ENCODE results near the gene GLT6D1. TPM values are rescaled to one million over a fixed set of nuclear protein-coding genes. Genes with fewer than 3 reads are reported as not detected.
"Not testable (repeated sequence)": the region's sequence is repeated elsewhere in the genome, so short reads cannot be mapped to it uniquely, and the experiment has no call there.

The GLT6D1 gene
- total RNA-seq, 1 experiment from 2014 or later = not detected

DNA sequence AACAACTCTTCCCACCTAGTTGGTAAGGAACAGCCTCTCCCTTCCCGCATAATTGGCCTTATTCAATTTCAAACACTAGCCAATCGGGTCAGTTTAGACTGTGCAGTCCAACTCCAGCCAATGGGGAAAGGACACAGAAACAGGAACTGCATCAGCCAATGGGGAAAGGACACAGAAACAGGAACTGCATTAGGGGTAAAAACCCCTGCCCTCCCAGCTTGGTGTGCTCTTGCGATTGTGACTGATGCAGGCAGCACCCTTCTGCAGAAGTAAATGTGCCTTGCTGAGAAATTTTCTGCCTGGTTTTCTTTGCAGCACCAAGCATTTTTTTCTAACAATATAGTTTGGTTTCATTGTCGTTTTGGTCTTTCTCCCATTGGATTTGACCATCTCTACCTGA, 8.5 kb upstream of the GLT6D1 start:
- intact Hi-C loops (cut with micrococcal nuclease; ENCODE audit: unreplicated experiment) = no loop called here
- Mint-ChIP-seq H3K4me1 (ENCODE audit: low read depth, unreplicated experiment) (no peaks in the 10 kb centered on the region), H3K9me3 (ENCODE audit: low read depth, unreplicated experiment) (peaks cover 20% of the 10 kb centered on the region), H3K4me3 (ENCODE audit: low read depth, unreplicated experiment) (no peak overlapping the region), H3K27ac (ENCODE audit: unreplicated experiment) (no peak overlapping the region), H3K27me3 (ENCODE audit: unreplicated experiment) (peaks cover 29% of the 10 kb centered on the region), H3K36me3 (ENCODE audit: insufficient read depth, unreplicated experiment) (no peaks in the 10 kb centered on the region)
- no TSS peak for BruUV-seq (replicated peaks)
- DNase-seq = no peak
- TF ChIP-seq, protein P1, sequence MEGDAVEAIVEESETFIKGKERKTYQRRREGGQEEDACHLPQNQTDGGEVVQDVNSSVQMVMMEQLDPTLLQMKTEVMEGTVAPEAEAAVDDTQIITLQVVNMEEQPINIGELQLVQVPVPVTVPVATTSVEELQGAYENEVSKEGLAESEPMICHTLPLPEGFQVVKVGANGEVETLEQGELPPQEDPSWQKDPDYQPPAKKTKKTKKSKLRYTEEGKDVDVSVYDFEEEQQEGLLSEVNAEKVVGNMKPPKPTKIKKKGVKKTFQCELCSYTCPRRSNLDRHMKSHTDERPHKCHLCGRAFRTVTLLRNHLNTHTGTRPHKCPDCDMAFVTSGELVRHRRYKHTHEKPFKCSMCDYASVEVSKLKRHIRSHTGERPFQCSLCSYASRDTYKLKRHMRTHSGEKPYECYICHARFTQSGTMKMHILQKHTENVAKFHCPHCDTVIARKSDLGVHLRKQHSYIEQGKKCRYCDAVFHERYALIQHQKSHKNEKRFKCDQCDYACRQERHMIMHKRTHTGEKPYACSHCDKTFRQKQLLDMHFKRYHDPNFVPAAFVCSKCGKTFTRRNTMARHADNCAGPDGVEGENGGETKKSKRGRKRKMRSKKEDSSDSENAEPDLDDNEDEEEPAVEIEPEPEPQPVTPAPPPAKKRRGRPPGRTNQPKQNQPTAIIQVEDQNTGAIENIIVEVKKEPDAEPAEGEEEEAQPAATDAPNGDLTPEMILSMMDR (IDR thresholded peaks at IDR 0.05; ENCODE audit: unreplicated experiment) = no peak
- CTCF ChIA-PET = no interaction called here

DNA sequence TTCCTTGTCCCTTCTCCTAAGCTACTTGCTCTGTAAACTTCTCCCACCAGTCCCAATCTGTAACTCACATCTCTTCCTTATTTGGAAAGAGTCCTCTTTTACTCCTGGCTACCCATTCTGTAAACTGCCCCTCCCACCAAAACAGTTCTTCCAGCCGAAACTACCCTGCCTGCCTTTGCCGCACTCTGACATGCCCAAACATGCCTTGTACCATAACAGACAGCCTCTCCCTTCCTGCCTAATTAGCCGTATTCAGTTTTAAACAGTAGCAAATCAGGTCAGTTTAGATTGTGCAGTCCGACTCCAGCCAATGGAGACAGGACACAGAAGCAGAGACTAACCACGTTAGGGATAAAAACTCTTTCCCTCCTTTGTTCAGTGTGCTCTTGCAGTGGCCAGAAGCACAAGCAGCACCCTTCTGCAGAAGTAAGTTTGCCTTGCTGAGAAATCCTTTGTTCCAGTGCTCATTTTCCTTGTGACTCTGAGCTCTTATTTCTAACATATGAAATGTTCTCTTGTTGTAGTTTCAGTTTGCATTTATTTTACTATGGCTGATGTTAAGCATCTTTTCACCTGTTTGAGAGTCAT, 5.4 kb upstream of the GLT6D1 start:
- intact Hi-C loops (cut with micrococcal nuclease; ENCODE audit: unreplicated experiment) = no loop called here
- peaks cover 40% of the 10 kb centered on the region for H3K27me3 Mint-ChIP-seq (ENCODE audit: unreplicated experiment)
- no TSS peak for BruUV-seq (replicated peaks)
- no peaks in the 10 kb centered on the region for H3K36me3 Mint-ChIP-seq (ENCODE audit: insufficient read depth, unreplicated experiment)
- H3K4me3 Mint-ChIP-seq (ENCODE audit: low read depth, unreplicated experiment) = no peak overlapping the region
- DNase-seq = no peak
- no peak overlapping the region for H3K27ac Mint-ChIP-seq (ENCODE audit: unreplicated experiment)
- TF ChIP-seq, protein P1 (IDR thresholded peaks at IDR 0.05; ENCODE audit: unreplicated experiment) = no peak
- H3K9me3 Mint-ChIP-seq (ENCODE audit: low read depth, unreplicated experiment) = peaks cover 14% of the 10 kb centered on the region
- H3K4me1 Mint-ChIP-seq (ENCODE audit: low read depth, unreplicated experiment) = no peaks in the 10 kb centered on the region
- CTCF ChIA-PET = no interaction called here

DNA sequence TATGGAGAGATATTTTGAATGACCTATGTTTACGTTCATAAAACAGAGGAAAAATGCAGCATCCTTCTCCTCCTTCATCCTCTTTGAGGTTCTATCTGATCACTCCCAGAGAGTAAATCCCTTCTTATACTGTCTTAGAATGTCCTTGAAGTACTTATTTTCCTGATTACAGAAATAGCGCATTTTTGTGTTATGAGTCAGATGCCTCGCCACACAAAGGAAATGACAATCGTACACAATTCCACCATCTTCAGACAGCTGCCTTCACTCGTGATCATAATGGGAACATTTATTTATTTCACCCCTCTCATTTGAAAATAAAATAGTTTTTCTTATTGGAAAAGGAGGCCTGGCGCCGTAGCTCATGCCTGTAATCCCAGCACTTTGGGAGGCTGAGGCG, 2.4 kb upstream of the GLT6D1 start:
- Mint-ChIP-seq H3K4me3 (ENCODE audit: low read depth, unreplicated experiment) (no peak overlapping the region), H3K9me3 (ENCODE audit: low read depth, unreplicated experiment) (peaks cover 8% of the 10 kb centered on the region), H3K27me3 (ENCODE audit: unreplicated experiment) (peaks cover 40% of the 10 kb centered on the region), H3K27ac (ENCODE audit: unreplicated experiment) (no peak overlapping the region), H3K36me3 (ENCODE audit: insufficient read depth, unreplicated experiment) (no peaks in the 10 kb centered on the region), H3K4me1 (ENCODE audit: low read depth, unreplicated experiment) (no peaks in the 10 kb centered on the region)
- no TSS peak for BruUV-seq (replicated peaks)
- intact Hi-C loops (cut with micrococcal nuclease; ENCODE audit: unreplicated experiment) = no loop called here
- no peak for DNase-seq
- TF ChIP-seq, protein P1 (IDR thresholded peaks at IDR 0.05; ENCODE audit: unreplicated experiment) = no peak
- CTCF ChIA-PET = no interaction called here

DNA sequence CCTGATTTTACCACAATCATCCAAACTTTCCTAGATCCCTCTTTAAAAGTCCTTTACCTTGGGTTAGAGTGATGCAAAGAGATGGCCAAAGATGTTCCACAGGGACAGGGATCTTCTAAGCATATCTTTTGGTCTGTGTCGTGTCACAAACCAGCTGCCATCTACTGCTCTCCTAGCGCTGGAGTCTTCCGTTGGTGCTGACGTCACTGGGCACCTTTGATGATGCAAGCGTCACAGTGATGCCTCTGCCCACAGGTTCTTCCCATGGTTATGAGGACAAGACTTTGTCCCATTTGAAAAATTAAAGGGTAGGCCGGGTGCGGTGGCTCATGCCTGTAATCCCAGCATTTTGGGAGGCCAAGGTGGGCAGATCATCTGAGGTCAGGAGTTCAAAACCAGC, 1.7 kb upstream of the GLT6D1 start:
- no peak for DNase-seq
- H3K4me3 Mint-ChIP-seq (ENCODE audit: low read depth, unreplicated experiment) = no peak overlapping the region
- TF ChIP-seq, protein P1 (IDR thresholded peaks at IDR 0.05; ENCODE audit: unreplicated experiment) = no peak
- intact Hi-C loops (cut with micrococcal nuclease; ENCODE audit: unreplicated experiment) = no loop called here
- CTCF ChIA-PET = no interaction called here
- no peaks in the 10 kb centered on the region for H3K4me1 Mint-ChIP-seq (ENCODE audit: low read depth, unreplicated experiment)
- peaks cover 8% of the 10 kb centered on the region for H3K9me3 Mint-ChIP-seq (ENCODE audit: low read depth, unreplicated experiment)
- peaks cover 40% of the 10 kb centered on the region for H3K27me3 Mint-ChIP-seq (ENCODE audit: unreplicated experiment)
- no TSS peak for BruUV-seq (replicated peaks)
- no peaks in the 10 kb centered on the region for H3K36me3 Mint-ChIP-seq (ENCODE audit: insufficient read depth, unreplicated experiment)
- H3K27ac Mint-ChIP-seq (ENCODE audit: unreplicated experiment) = no peak overlapping the region

DNA sequence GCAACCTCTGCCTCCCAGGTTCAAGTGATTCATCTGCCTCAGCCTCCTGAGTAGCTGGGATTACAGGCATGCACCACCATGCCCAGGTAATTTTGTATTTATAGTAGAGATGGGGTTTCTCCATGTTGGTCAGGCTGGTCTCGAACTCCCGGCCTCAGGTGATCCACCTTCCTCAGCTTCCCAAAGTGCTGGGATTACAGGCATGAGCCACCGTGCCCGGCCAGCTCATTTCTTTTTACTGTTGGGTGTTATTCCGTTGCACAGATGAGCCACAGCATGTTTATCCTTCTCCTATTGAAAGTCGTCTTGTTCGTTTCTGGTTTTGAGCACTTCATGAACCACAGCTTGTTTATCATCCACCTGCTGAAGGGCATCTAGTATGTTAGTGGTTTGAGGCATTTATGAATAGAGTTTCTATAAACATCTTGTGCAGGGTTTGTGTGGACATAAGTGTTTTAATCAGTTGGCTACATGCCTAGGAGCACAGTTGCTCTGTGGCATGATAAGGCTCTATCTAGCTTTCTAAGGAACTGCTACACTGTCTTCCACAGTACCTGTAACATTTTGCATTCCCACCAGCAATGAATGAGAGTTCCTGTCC, 2.3 kb downstream of the GLT6D1 start:
- H3K27ac Mint-ChIP-seq (ENCODE audit: unreplicated experiment); CTCF ChIA-PET; DNase-seq; H3K36me3 Mint-ChIP-seq (ENCODE audit: insufficient read depth, unreplicated experiment); BruUV-seq (replicated peaks); H3K4me3 Mint-ChIP-seq (ENCODE audit: low read depth, unreplicated experiment); H3K9me3 Mint-ChIP-seq (ENCODE audit: low read depth, unreplicated experiment); intact Hi-C loops (cut with micrococcal nuclease; ENCODE audit: unreplicated experiment); H3K4me1 Mint-ChIP-seq (ENCODE audit: low read depth, unreplicated experiment): not testable (repeated sequence)
- peaks cover 35% of the 10 kb centered on the region for H3K27me3 Mint-ChIP-seq (ENCODE audit: unreplicated experiment)

Measured in Calu3 (cell line).